ENCODE results near the gene CORO7.

The CORO7 gene

GRCh38 chr16:4386451-4386805 is 30.0 kb downstream of the CORO7 start:
- TF ChIP-seq GATA2 (IDR thresholded peaks at IDR 0.05; ENCODE audit: low read depth, low read length), result no peak
- no peak for TF ChIP-seq GATA3 (IDR thresholded peaks at IDR 0.05; ENCODE audit: low read depth, low read length)

GRCh38 chr16:4385789-4386450 is 30.5 kb downstream of the CORO7 start:
- TF ChIP-seq GATA3 (IDR thresholded peaks at IDR 0.05; ENCODE audit: low read depth, low read length) (no peak), GATA2 (IDR thresholded peaks at IDR 0.05; ENCODE audit: low read depth, low read length) (no peak)

- TF ChIP-seq GATA3 (IDR thresholded peaks at IDR 0.05; ENCODE audit: low read depth, low read length), result no peak
These were observed 31.2 kb downstream of the CORO7 start for GRCh38 chr16:4385066-4385788.

- TF ChIP-seq GATA2 (IDR thresholded peaks at IDR 0.05; ENCODE audit: low read depth, low read length) (no peak), GATA3 (IDR thresholded peaks at IDR 0.05; ENCODE audit: low read depth, low read length) (no peak)
These were observed 31.9 kb downstream of the CORO7 start for GRCh38 chr16:4384509-4384942.

- no peak for TF ChIP-seq GATA3 (IDR thresholded peaks at IDR 0.05; ENCODE audit: low read depth, low read length)
- no peak for TF ChIP-seq GATA2 (IDR thresholded peaks at IDR 0.05; ENCODE audit: low read depth, low read length)
These were observed 32.6 kb downstream of the CORO7 start for GRCh38 chr16:4383591-4384444.

- TF ChIP-seq GATA2 (IDR thresholded peaks at IDR 0.05; ENCODE audit: low read depth, low read length) (no peak), GATA3 (IDR thresholded peaks at IDR 0.05; ENCODE audit: low read depth, low read length) (no peak)
These were observed 33.5 kb downstream of the CORO7 start for GRCh38 chr16:4382795-4383357.

- TF ChIP-seq GATA3 (IDR thresholded peaks at IDR 0.05; ENCODE audit: low read depth, low read length) (no peak), GATA2 (IDR thresholded peaks at IDR 0.05; ENCODE audit: low read depth, low read length) (no peak)
These were observed 34.2 kb downstream of the CORO7 start for GRCh38 chr16:4381935-4382794.

- TF ChIP-seq GATA2 (IDR thresholded peaks at IDR 0.05; ENCODE audit: low read depth, low read length), result no peak
- TF ChIP-seq GATA3 (IDR thresholded peaks at IDR 0.05; ENCODE audit: low read depth, low read length), result no peak
These were observed 35.1 kb downstream of the CORO7 start for GRCh38 chr16:4381072-4381934.

- TF ChIP-seq GATA2 (IDR thresholded peaks at IDR 0.05; ENCODE audit: low read depth, low read length), result no peak
- no peak for TF ChIP-seq GATA3 (IDR thresholded peaks at IDR 0.05; ENCODE audit: low read depth, low read length)
These were observed 36.0 kb downstream of the CORO7 start for GRCh38 chr16:4380119-4381063.

GRCh38 chr16:4378999-4379690 is 37.3 kb downstream of the CORO7 start:
- TF ChIP-seq GATA3 (IDR thresholded peaks at IDR 0.05; ENCODE audit: low read depth, low read length) (no peak), GATA2 (IDR thresholded peaks at IDR 0.05; ENCODE audit: low read depth, low read length) (no peak)

- TF ChIP-seq GATA2 (IDR thresholded peaks at IDR 0.05; ENCODE audit: low read depth, low read length) (no peak), GATA3 (IDR thresholded peaks at IDR 0.05; ENCODE audit: low read depth, low read length) (no peak)
These were observed 38.2 kb downstream of the CORO7 start for GRCh38 chr16:4378161-4378666.

Measured in SH-SY5Y (cell line).